GM18505 (cell line): ENCODE measurements around the gene GJD3.

ENCODE experiments used
- ATAC-seq: cut with Tn5 transposase; IDR thresholded peaks from one replicate; pipeline ENCODE4 v1.9.1; 2021; ENCODE audit not compliant: unreplicated experiment
- POLR2A ChIP-seq: IDR thresholded peaks from 4 replicates; pipeline ENCODE4 v1.6.1; 2011; ENCODE audit warnings: borderline replicate concordance; ENCODE audit not compliant: insufficient read depth, insufficient read length; ENCODE audit errors: extremely low read depth

Gene GJD3

DNA sequence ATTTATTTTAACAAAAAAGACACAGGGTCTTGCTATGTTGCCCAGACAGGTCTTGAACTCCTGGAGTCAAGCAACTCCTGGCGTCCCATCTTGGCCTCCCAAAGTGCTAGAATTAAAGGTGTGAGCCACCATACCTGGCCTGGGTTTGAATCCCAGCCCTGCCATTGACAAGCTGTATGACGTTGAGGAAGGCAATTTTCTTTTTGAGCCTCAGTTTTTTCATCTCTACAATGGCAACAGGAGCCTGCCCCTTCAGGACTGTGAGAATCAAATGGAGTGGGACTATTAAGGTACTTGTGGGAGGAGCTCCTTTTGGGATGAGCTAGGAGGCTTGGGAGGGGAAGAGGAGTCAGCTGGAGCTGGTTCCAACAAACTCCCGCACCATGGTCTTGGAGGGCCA, 49.3 kb downstream of the GJD3 start:
- no peak for ATAC-seq
- no peak for TF ChIP-seq POLR2A

GRCh38 chr17:40314584-40314956, 50.0 kb downstream of the GJD3 start:
- no peak for ATAC-seq
- TF ChIP-seq POLR2A = no peak

GRCh38 chr17:40313668-40314583, 50.6 kb downstream of the GJD3 start:
- no peak for ATAC-seq
- TF ChIP-seq POLR2A = no peak
